Glutamatergic neuron (in vitro differentiated cells): ENCODE data around the gene TMEM30B. TPM values are rescaled to one million over a fixed set of nuclear protein-coding genes. Genes with fewer than 3 reads are reported as not detected.

Source experiments
- DNase-seq: peaks from one replicate; pipeline ENCODE4 v3.0.0; 2022
- H3K27ac Mint-ChIP-seq: one replicate; pipeline ENCODE4 v1.8.0; 2020; ENCODE audit warnings: mild to moderate bottlenecking, mixed read lengths, inconsistent platforms; ENCODE audit not compliant: unreplicated experiment
- H3K27me3 Mint-ChIP-seq: one replicate; pipeline ENCODE4 v1.8.0; 2020; ENCODE audit warnings: mild to moderate bottlenecking, moderate library complexity, mixed read lengths, inconsistent platforms; ENCODE audit not compliant: unreplicated experiment
- H3K36me3 Mint-ChIP-seq: one replicate; pipeline ENCODE4 v1.8.0; 2020; ENCODE audit warnings: mild to moderate bottlenecking, mixed read lengths, inconsistent platforms; ENCODE audit not compliant: unreplicated experiment
- H3K4me1 Mint-ChIP-seq: one replicate; pipeline ENCODE4 v1.8.0; 2020; ENCODE audit warnings: mild to moderate bottlenecking, low read depth, mixed read lengths, inconsistent platforms; ENCODE audit not compliant: unreplicated experiment
- H3K4me3 Mint-ChIP-seq: one replicate; pipeline ENCODE4 v1.8.0; 2020; ENCODE audit warnings: mild to moderate bottlenecking, mixed read lengths, inconsistent platforms; ENCODE audit not compliant: unreplicated experiment
- H3K9me3 Mint-ChIP-seq: one replicate; pipeline ENCODE4 v1.8.0; 2020; ENCODE audit warnings: mild to moderate bottlenecking, moderate library complexity, mixed read lengths, inconsistent platforms; ENCODE audit not compliant: unreplicated experiment
- total RNA-seq: library from RNA; stranded (reverse); fragmentation: NEBNext Ultra II Directional; extraction: Animal tissue kit (Norgen Biotek cat#: 25700); gene quantifications from one replicate; pipeline ENCODE4 v1.2.1, GENCODE V29; 2021; ENCODE audit not compliant: unreplicated experiment
- TF ChIP-seq, protein P1 (sequence below): fragments of 200-600 bp; sonication (generic); IDR thresholded peaks from one replicate; pipeline ENCODE4 v1.5.0; 2021; ENCODE audit not compliant: partially characterized antibody, unreplicated experiment

TMEM30B gene
- total RNA-seq, 1 donor from 2014 or later, result not detected

GRCh38 chr14:61284001-61284400 lies 2.9 kb upstream of the TMEM30B start:
- H3K4me1 Mint-ChIP-seq, result no peaks in the 10 kb centered on the region

DNA sequence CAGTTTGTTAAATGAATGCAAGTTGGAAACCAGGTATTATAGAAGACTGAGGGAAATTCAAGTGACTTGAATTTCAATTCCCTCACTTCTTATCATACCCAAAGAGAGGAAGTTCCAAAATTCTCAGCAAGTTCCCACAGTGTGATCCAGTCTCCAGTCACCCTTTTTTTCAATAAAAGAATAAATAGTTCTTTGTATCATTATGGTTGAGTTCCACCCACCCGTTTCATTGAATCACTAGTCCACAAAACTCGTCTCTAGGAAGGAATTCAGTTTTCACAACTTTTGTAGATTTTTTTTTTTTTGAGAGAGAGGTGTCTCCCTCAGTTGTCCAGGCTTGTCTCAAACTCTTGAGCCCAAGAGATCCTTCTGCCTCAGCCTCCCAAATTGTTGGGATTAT lies 1.6 kb upstream of the TMEM30B start:
- Mint-ChIP-seq H3K9me3 (no peaks in the 10 kb centered on the region), H3K27me3 (peaks cover 19% of the 10 kb centered on the region), H3K4me1 (no peaks in the 10 kb centered on the region), H3K36me3 (no peaks in the 10 kb centered on the region), H3K4me3 (no peak overlapping the region), H3K27ac (no peak overlapping the region)
- TF ChIP-seq, protein P1, sequence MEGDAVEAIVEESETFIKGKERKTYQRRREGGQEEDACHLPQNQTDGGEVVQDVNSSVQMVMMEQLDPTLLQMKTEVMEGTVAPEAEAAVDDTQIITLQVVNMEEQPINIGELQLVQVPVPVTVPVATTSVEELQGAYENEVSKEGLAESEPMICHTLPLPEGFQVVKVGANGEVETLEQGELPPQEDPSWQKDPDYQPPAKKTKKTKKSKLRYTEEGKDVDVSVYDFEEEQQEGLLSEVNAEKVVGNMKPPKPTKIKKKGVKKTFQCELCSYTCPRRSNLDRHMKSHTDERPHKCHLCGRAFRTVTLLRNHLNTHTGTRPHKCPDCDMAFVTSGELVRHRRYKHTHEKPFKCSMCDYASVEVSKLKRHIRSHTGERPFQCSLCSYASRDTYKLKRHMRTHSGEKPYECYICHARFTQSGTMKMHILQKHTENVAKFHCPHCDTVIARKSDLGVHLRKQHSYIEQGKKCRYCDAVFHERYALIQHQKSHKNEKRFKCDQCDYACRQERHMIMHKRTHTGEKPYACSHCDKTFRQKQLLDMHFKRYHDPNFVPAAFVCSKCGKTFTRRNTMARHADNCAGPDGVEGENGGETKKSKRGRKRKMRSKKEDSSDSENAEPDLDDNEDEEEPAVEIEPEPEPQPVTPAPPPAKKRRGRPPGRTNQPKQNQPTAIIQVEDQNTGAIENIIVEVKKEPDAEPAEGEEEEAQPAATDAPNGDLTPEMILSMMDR, result no peak
- DNase-seq, result no peak

More at GRCh38 chr14:61284001-61284400, 2.9 kb upstream of the TMEM30B start:
- Mint-ChIP-seq H3K9me3 (no peaks in the 10 kb centered on the region), H3K36me3 (no peaks in the 10 kb centered on the region), H3K4me3 (no peak overlapping the region), H3K27ac (no peak overlapping the region), H3K27me3 (peaks cover 16% of the 10 kb centered on the region)
- no peak for DNase-seq
- TF ChIP-seq, protein P1, result no peak

GRCh38 chr14:61281948-61282275 lies 774 bp upstream of the TMEM30B start:
- H3K4me1 Mint-ChIP-seq, result no peaks in the 10 kb centered on the region
- H3K4me3 Mint-ChIP-seq, result no peak overlapping the region
- H3K36me3 Mint-ChIP-seq, result no peaks in the 10 kb centered on the region
- DNase-seq, result no peak
- H3K9me3 Mint-ChIP-seq, result no peaks in the 10 kb centered on the region
- TF ChIP-seq, protein P1, result no peak
- H3K27me3 Mint-ChIP-seq, result peaks cover 17% of the 10 kb centered on the region
- no peak overlapping the region for H3K27ac Mint-ChIP-seq

GRCh38 chr14:61280526-61281185 lies 482 bp downstream of the TMEM30B start:
- TF ChIP-seq, protein P1, result peak; percentile 50
- peak; percentile 74 for DNase-seq
- Mint-ChIP-seq H3K27me3 (peaks cover 15% of the 10 kb centered on the region), H3K27ac (no peak overlapping the region), H3K4me1 (no peaks in the 10 kb centered on the region), H3K4me3 (peak overlapping the region; percentile 78), H3K36me3 (no peaks in the 10 kb centered on the region), H3K9me3 (no peaks in the 10 kb centered on the region)

DNA sequence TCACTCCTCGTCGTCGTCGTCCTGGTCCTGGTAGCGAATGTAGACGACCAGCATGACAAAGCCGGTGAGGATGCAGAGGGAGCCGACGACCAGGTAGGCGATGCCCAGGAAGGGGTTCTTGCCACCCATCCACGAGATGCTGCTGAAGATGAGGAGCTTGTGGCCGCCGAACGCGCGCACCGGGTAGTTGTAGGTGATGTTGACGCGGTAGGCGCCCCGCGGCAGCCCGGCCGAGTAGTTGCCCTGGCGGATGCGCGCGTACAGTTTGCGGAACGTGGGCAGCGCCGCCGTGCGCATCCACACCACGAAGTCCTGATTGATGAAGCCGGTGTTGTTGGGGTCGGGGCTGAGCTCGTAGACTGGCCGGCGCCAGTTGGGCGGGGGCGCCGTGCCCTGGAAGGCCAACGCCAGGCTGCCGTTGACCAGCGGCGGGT lies 1.0 kb downstream of the TMEM30B start:
- Mint-ChIP-seq H3K27ac (no peak overlapping the region), H3K27me3 (peaks cover 15% of the 10 kb centered on the region), H3K36me3 (no peaks in the 10 kb centered on the region), H3K4me1 (no peaks in the 10 kb centered on the region), H3K9me3 (no peaks in the 10 kb centered on the region), H3K4me3 (peak overlapping the region; percentile 78)
- DNase-seq, result no peak
- TF ChIP-seq, protein P1, result no peak
